Lower lobe of right lung (tissue), 2 donors: ENCODE measurements around the gene PACC1. TPM values are rescaled to one million over a fixed set of nuclear protein-coding genes. Genes with fewer than 3 reads are reported as not detected.

Source experiments
- ATAC-seq, 2 donors: fragments of 200-7000 bp; cut with Tn5 transposase; one replicate each; pipeline ENCODE4 v1.9.1; 2020 to 2022; ENCODE audit warnings: mild to moderate bottlenecking in 2 of 2, moderate library complexity in 2 of 2
- DNase-seq: peaks from one replicate; pipeline ENCODE4 v3.0.0-alpha.2; 2020
- H3K27ac ChIP-seq: fragments of 200-600 bp; one replicate; pipeline ENCODE4 v1.8.0; 2022
- H3K27me3 ChIP-seq: fragments of 200-600 bp; one replicate; pipeline ENCODE4 v1.8.0; 2022; ENCODE audit warnings: low read depth
- H3K36me3 ChIP-seq: fragments of 200-600 bp; one replicate; pipeline ENCODE4 v1.8.0; 2022; ENCODE audit warnings: mild to moderate bottlenecking
- H3K4me1 ChIP-seq: fragments of 200-600 bp; one replicate; pipeline ENCODE4 v1.8.0; 2022
- H3K4me3 ChIP-seq: fragments of 200-600 bp; one replicate; pipeline ENCODE4 v1.8.0; 2022; ENCODE audit warnings: mild to moderate bottlenecking
- H3K9me3 ChIP-seq: fragments of 200-600 bp; one replicate; pipeline ENCODE4 v1.8.0; 2022
- intact Hi-C: fragments of 100-400 bp; cut with DNase I; formaldehyde crosslinking; loops from one replicate; pipeline ENCODE4 v1.11.0; 2022
- total RNA-seq: library from RNA; stranded (reverse); fragmentation: NEBNext Ultra II Directional; extraction: Animal tissue kit (Norgen Biotek cat#: 25700); gene quantifications from one replicate; pipeline ENCODE4 v1.2.1, GENCODE V29; 2021
- TF ChIP-seq, protein P1 (sequence below): fragments of 200-600 bp; IDR thresholded peaks from one replicate; pipeline ENCODE4 v1.8.0; 2022; ENCODE audit warnings: antibody characterized with exemption, mild to moderate bottlenecking
- donor health status: DM: no; HTN: yes; CAD: no; lungs with severe emphysema.

Gene PACC1
- total RNA-seq, 1 donor from 2014 or later, result 9.8 TPM

DNA sequence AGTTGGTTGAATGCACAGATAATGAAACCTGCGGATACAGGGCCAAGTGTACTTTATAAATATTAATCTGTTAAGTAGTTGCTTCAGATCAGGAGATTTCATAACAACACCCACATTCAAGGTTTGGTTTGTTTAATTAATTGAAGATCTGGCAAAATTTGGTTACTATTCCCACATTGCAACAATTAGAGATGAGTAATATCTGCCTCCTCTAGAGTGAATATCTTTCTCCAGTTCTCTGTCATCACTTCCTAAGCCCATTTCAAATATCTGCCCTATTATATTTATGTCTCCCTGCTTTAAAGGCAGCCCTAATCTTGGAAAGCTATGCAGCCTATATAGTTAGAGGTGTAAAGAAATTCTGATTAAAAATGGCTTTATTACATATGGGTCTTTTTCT, 68.1 kb downstream of the PACC1 start:
- TF ChIP-seq, protein P1, sequence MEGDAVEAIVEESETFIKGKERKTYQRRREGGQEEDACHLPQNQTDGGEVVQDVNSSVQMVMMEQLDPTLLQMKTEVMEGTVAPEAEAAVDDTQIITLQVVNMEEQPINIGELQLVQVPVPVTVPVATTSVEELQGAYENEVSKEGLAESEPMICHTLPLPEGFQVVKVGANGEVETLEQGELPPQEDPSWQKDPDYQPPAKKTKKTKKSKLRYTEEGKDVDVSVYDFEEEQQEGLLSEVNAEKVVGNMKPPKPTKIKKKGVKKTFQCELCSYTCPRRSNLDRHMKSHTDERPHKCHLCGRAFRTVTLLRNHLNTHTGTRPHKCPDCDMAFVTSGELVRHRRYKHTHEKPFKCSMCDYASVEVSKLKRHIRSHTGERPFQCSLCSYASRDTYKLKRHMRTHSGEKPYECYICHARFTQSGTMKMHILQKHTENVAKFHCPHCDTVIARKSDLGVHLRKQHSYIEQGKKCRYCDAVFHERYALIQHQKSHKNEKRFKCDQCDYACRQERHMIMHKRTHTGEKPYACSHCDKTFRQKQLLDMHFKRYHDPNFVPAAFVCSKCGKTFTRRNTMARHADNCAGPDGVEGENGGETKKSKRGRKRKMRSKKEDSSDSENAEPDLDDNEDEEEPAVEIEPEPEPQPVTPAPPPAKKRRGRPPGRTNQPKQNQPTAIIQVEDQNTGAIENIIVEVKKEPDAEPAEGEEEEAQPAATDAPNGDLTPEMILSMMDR, result no peak
- Histone ChIP-seq H3K27ac (no peak overlapping the region), H3K27me3 (no peaks in the 10 kb centered on the region), H3K4me3 (no peak overlapping the region), H3K36me3 (peaks cover 94% of the 10 kb centered on the region), H3K4me1 (no peaks in the 10 kb centered on the region), H3K9me3 (no peaks in the 10 kb centered on the region)
- intact Hi-C loops, result no loop called here
- no peak for DNase-seq
- ATAC-seq, result no peak

GRCh38 chr1:212344905-212345304, 69.8 kb downstream of the PACC1 start:
- H3K4me3 ChIP-seq, result no peak overlapping the region
- H3K9me3 ChIP-seq, result no peaks in the 10 kb centered on the region
- H3K27me3 ChIP-seq, result no peaks in the 10 kb centered on the region
- ATAC-seq (no peak), DNase-seq (no peak)
- TF ChIP-seq, protein P1, result no peak
- no peak overlapping the region for H3K27ac ChIP-seq
- no peaks in the 10 kb centered on the region for H3K4me1 ChIP-seq
- H3K36me3 ChIP-seq, result peaks cover 89% of the 10 kb centered on the region
- intact Hi-C loops, result no loop called here

DNA sequence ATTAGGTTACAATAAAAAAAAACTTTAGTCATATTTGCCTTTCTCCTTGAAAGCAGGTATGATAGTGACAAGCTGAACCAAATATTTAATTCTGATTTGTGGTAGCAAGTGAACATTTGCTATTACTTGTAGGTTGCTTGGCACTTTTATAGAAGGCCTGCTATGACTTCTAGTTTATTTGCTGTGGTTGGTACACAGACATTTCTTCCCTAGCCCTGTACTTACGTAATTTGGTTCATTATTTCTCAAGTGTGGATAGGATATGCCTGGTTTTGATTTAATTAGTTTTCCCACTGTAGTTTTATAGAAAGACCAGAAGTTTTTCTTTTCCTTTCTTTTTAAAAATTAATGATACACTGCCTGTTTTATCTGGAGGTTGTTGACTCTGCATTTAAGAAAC, 73.6 kb downstream of the PACC1 start:
- intact Hi-C loops, result no loop called here
- TF ChIP-seq, protein P1, result no peak
- Histone ChIP-seq H3K4me1 (no peaks in the 10 kb centered on the region), H3K36me3 (peaks cover 87% of the 10 kb centered on the region), H3K27me3 (no peaks in the 10 kb centered on the region), H3K4me3 (no peak overlapping the region), H3K27ac (no peak overlapping the region), H3K9me3 (no peaks in the 10 kb centered on the region)
- DNase-seq (no peak), ATAC-seq (no peak)

GRCh38 chr1:212329105-212329504, 85.6 kb downstream of the PACC1 start:
- peaks cover 37% of the 10 kb centered on the region for H3K36me3 ChIP-seq
- no peaks in the 10 kb centered on the region for H3K27me3 ChIP-seq
- ATAC-seq (no peak), DNase-seq (no peak)
- no peaks in the 10 kb centered on the region for H3K9me3 ChIP-seq
- intact Hi-C loops, result no loop called here
- H3K4me3 ChIP-seq, result no peak overlapping the region
- TF ChIP-seq, protein P1, result no peak
- H3K4me1 ChIP-seq, result peaks cover 8% of the 10 kb centered on the region
- no peak overlapping the region for H3K27ac ChIP-seq

DNA sequence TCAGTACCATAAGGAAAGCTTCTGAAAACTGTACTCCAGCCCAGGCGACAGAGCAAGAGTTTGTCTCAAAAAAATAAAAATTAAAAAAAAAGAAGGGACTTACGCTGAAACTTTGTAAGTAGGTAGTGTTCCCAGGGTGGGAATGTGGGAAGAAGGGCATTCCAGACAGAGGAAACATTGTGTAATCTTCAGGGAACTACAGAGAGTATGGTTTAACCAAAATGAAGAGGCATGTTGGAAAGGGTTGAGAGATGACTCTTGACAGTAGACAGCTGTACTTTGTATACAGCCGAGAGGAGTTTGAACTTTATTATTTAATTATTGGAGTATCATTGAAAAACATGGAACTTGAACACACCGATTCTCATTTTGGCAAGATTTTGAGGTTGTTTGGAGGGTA, 86.4 kb downstream of the PACC1 start:
- TF ChIP-seq, protein P1, result no peak
- Histone ChIP-seq H3K9me3 (no peaks in the 10 kb centered on the region), H3K4me1 (peaks cover 8% of the 10 kb centered on the region), H3K27ac (no peak overlapping the region), H3K4me3 (no peak overlapping the region), H3K27me3 (no peaks in the 10 kb centered on the region), H3K36me3 (peaks cover 28% of the 10 kb centered on the region)
- ATAC-seq (peak in 1 of 2 donors; percentile 51), DNase-seq (no peak)
- intact Hi-C loops, result no loop called here

- TF ChIP-seq, protein P1, result no peak
- Histone ChIP-seq H3K27ac (no peak overlapping the region), H3K27me3 (no peaks in the 10 kb centered on the region), H3K4me3 (no peak overlapping the region), H3K36me3 (peaks cover 16% of the 10 kb centered on the region), H3K4me1 (peaks cover 8% of the 10 kb centered on the region), H3K9me3 (no peaks in the 10 kb centered on the region)
- intact Hi-C loops, result no loop called here
- ATAC-seq (no peak), DNase-seq (no peak)
Measured at GRCh38 chr1:212326541-212326940, 88.1 kb downstream of the PACC1 start.
